Neural crest cell (in vitro differentiated cells): ENCODE data around the gene POLR2E. TPM values are rescaled to one million over a fixed set of nuclear protein-coding genes. Genes with fewer than 3 reads are reported as not detected.

Experiments used
- DNase-seq: peaks from one replicate; pipeline ENCODE4 v3.0.0; 2021; ENCODE audit warnings: low read depth, mixed read lengths, low spot score
- H3K27ac Mint-ChIP-seq: one replicate; pipeline ENCODE4 v1.8.0; 2021; ENCODE audit warnings: mild to moderate bottlenecking, mixed read lengths; ENCODE audit not compliant: unreplicated experiment
- H3K27me3 Mint-ChIP-seq: 2 replicates; pipeline ENCODE4 v1.8.0; 2021; ENCODE audit warnings: low read depth, mild to moderate bottlenecking, mixed read lengths
- H3K36me3 Mint-ChIP-seq: 2 replicates; pipeline ENCODE4 v1.8.0; 2021; ENCODE audit warnings: low read depth, mild to moderate bottlenecking, mixed read lengths
- H3K4me1 Mint-ChIP-seq: 2 replicates; pipeline ENCODE4 v1.8.0; 2021; ENCODE audit warnings: mixed read lengths
- H3K4me3 Mint-ChIP-seq: one replicate; pipeline ENCODE4 v1.8.0; 2021; ENCODE audit warnings: mild to moderate bottlenecking, mixed read lengths
- H3K9me3 Mint-ChIP-seq: 2 replicates; pipeline ENCODE4 v1.8.0; 2021; ENCODE audit warnings: mixed read lengths
- CTCF ChIP-seq: fragments of 200-600 bp; sonication (generic); conservative IDR thresholded peaks from 2 replicates; pipeline ENCODE4 v1.5.0; 2021; ENCODE audit warnings: antibody characterized with exemption, mild to moderate bottlenecking
- total RNA-seq: library from RNA; stranded (reverse); gene quantifications from 2 replicates; pipeline ENCODE4 v1.2.1, GENCODE V29; 2021

POLR2E gene
- total RNA-seq, 1 donor from 2014 or later, result 256 TPM

GRCh38 chr19:1093330-1093729, 1.8 kb downstream of the POLR2E start:
- TF ChIP-seq CTCF, result no peak
- Mint-ChIP-seq H3K4me3 (peak overlapping the region; percentile 99), H3K9me3 (no peaks in the 10 kb centered on the region), H3K36me3 (no peaks in the 10 kb centered on the region), H3K27ac (no peak overlapping the region), H3K4me1 (peaks cover 27% of the 10 kb centered on the region), H3K27me3 (no peaks in the 10 kb centered on the region)
- no peak for DNase-seq

- no peaks in the 10 kb centered on the region for H3K9me3 Mint-ChIP-seq
Observed at GRCh38 chr19:1091544-1092175, 3.5 kb downstream of the POLR2E start.

GRCh38 chr19:1090731-1091543, 4.2 kb downstream of the POLR2E start:
- Mint-ChIP-seq H3K4me1 (peaks cover 20% of the 10 kb centered on the region), H3K36me3 (peaks cover 3% of the 10 kb centered on the region), H3K27me3 (no peaks in the 10 kb centered on the region), H3K4me3 (no peak overlapping the region), H3K9me3 (no peaks in the 10 kb centered on the region), H3K27ac (no peak overlapping the region)
- TF ChIP-seq CTCF, result no peak
- no peak for DNase-seq

More at GRCh38 chr19:1091544-1092175, 3.5 kb downstream of the POLR2E start:
- no peak for DNase-seq
- no peak for TF ChIP-seq CTCF
- no peaks in the 10 kb centered on the region for H3K27me3 Mint-ChIP-seq
- peak overlapping the region; percentile 62 for H3K4me3 Mint-ChIP-seq
- peaks cover 3% of the 10 kb centered on the region for H3K36me3 Mint-ChIP-seq
- no peak overlapping the region for H3K27ac Mint-ChIP-seq
- peaks cover 22% of the 10 kb centered on the region for H3K4me1 Mint-ChIP-seq

- DNase-seq, result no peak
- no peaks in the 10 kb centered on the region for H3K27me3 Mint-ChIP-seq
- H3K27ac Mint-ChIP-seq, result no peak overlapping the region
- H3K4me3 Mint-ChIP-seq, result no peak overlapping the region
- H3K9me3 Mint-ChIP-seq, result no peaks in the 10 kb centered on the region
- H3K4me1 Mint-ChIP-seq, result peaks cover 12% of the 10 kb centered on the region
- H3K36me3 Mint-ChIP-seq, result peaks cover 3% of the 10 kb centered on the region
- no peak for TF ChIP-seq CTCF
Observed at GRCh38 chr19:1089891-1090290, 5.3 kb downstream of the POLR2E start.

GRCh38 chr19:1089126-1089771, 5.9 kb downstream of the POLR2E start:
- Mint-ChIP-seq H3K9me3 (no peaks in the 10 kb centered on the region), H3K27ac (no peak overlapping the region), H3K4me3 (no peak overlapping the region), H3K27me3 (no peaks in the 10 kb centered on the region), H3K4me1 (peaks cover 9% of the 10 kb centered on the region), H3K36me3 (peaks cover 3% of the 10 kb centered on the region)
- no peak for DNase-seq
- TF ChIP-seq CTCF, result no peak
